ENCODE measurements around the gene IGSF22. TPM values are rescaled to one million over a fixed set of nuclear protein-coding genes. Genes with fewer than 3 reads are reported as not detected.

Gene IGSF22
- polyA plus RNA-seq, 1 donor (not counting 4 experiments of a cell fraction or from before 2014, with no cell fraction given), result 0.01 TPM

GRCh38 chr11:18748766-18749365, 22.9 kb upstream of the IGSF22 start:
- Histone ChIP-seq H3K9ac (ENCODE audit: control insufficient read depth, extremely low read depth, insufficient read depth, low read length) (no peak overlapping the region), H3K4me3 (ENCODE audit: control insufficient read depth in 2 of 3, extremely low read depth in 1 of 3, insufficient read depth in 2 of 3, low read depth in 1 of 3, low read length in 3 of 3) (no peak overlapping the region), H3K9me3 (ENCODE audit: control insufficient read depth, low read depth, low read length) (no peaks in the 10 kb centered on the region), H3K36me3 (ENCODE audit: control insufficient read depth in 2 of 2, extremely low read depth in 1 of 2, insufficient read depth in 2 of 2, low read length in 2 of 2) (no peaks in the 10 kb centered on the region), H3K27me3 (ENCODE audit: control insufficient read depth, extremely low read depth, insufficient read depth, low read length) (no peaks in the 10 kb centered on the region), H3K4me2 (ENCODE audit: control insufficient read depth, extremely low read depth, insufficient read depth, low read depth, low read length) (no peak overlapping the region), H3K27ac (ENCODE audit: control insufficient read depth, insufficient read depth, low read length) (no peak overlapping the region), H3K79me2 (ENCODE audit: control insufficient read depth, insufficient read depth, low read length) (no peaks in the 10 kb centered on the region), H2AFZ (ENCODE audit: control insufficient read depth, low read length) (no peak overlapping the region), H3K9me1 (ENCODE audit: control insufficient read depth, extremely low read depth, insufficient read depth, low read length) (no peaks in the 10 kb centered on the region), H3K4me1 (ENCODE audit: control insufficient read depth, extremely low read depth, insufficient read depth, low read length) (peaks cover 12% of the 10 kb centered on the region), H4K20me1 (ENCODE audit: control insufficient read depth, extremely low read depth, insufficient read depth, low read length) (no peaks in the 10 kb centered on the region)
- DNase-seq (ENCODE audit: low read depth, low spot score) (no peak), FAIRE-seq (no peak)
- TF ChIP-seq CTCF (optimal IDR thresholded peaks at IDR 0.05 in 1 of 3, IDR thresholded peaks at IDR 0.05 in 1 of 3, conservative IDR thresholded peaks at IDR 0.05 in 1 of 3; ENCODE audit: extremely low read depth in 1 of 3, insufficient read depth in 2 of 3, low read length in 3 of 3) (no peak), EZH2 (IDR thresholded peaks at IDR 0.05; ENCODE audit: low read length) (no peak)
- dilution Hi-C loops (cut with MboI; ENCODE audit: extremely low pct_ligation_motif_present, low sequenced_read_pairs), result no loop called here

GRCh38 chr11:18745251-18745650, 19.3 kb upstream of the IGSF22 start:
- dilution Hi-C loops (cut with MboI; ENCODE audit: extremely low pct_ligation_motif_present, low sequenced_read_pairs), result no loop called here
- TF ChIP-seq CTCF (optimal IDR thresholded peaks at IDR 0.05 in 1 of 3, IDR thresholded peaks at IDR 0.05 in 1 of 3, conservative IDR thresholded peaks at IDR 0.05 in 1 of 3; ENCODE audit: extremely low read depth in 1 of 3, insufficient read depth in 2 of 3, low read length in 3 of 3) (no peak), EZH2 (IDR thresholded peaks at IDR 0.05; ENCODE audit: low read length) (no peak)
- H3K27ac ChIP-seq (ENCODE audit: control insufficient read depth, insufficient read depth, low read length), result no peak overlapping the region
- peaks cover 11% of the 10 kb centered on the region for H3K4me1 ChIP-seq (ENCODE audit: control insufficient read depth, extremely low read depth, insufficient read depth, low read length)
- H2AFZ ChIP-seq (ENCODE audit: control insufficient read depth, low read length), result no peak overlapping the region
- H3K36me3 ChIP-seq (ENCODE audit: control insufficient read depth in 2 of 2, extremely low read depth in 1 of 2, insufficient read depth in 2 of 2, low read length in 2 of 2), result no peaks in the 10 kb centered on the region
- no peaks in the 10 kb centered on the region for H3K9me3 ChIP-seq (ENCODE audit: control insufficient read depth, low read depth, low read length)
- no peak for DNase-seq (ENCODE audit: low read depth, low spot score)
- no peaks in the 10 kb centered on the region for H4K20me1 ChIP-seq (ENCODE audit: control insufficient read depth, extremely low read depth, insufficient read depth, low read length)
- no peak overlapping the region for H3K9ac ChIP-seq (ENCODE audit: control insufficient read depth, extremely low read depth, insufficient read depth, low read length)
- H3K4me3 ChIP-seq (ENCODE audit: control insufficient read depth in 2 of 3, extremely low read depth in 1 of 3, insufficient read depth in 2 of 3, low read depth in 1 of 3, low read length in 3 of 3), result no peak overlapping the region
- no peak for FAIRE-seq
- no peak overlapping the region for H3K4me2 ChIP-seq (ENCODE audit: control insufficient read depth, extremely low read depth, insufficient read depth, low read depth, low read length)
- no peaks in the 10 kb centered on the region for H3K27me3 ChIP-seq (ENCODE audit: control insufficient read depth, extremely low read depth, insufficient read depth, low read length)
- no peaks in the 10 kb centered on the region for H3K9me1 ChIP-seq (ENCODE audit: control insufficient read depth, extremely low read depth, insufficient read depth, low read length)
- no peaks in the 10 kb centered on the region for H3K79me2 ChIP-seq (ENCODE audit: control insufficient read depth, insufficient read depth, low read length)
